Endothelial cell of umbilical vein (primary cell): ENCODE data around the gene TTLL11. TPM values are rescaled to one million over a fixed set of nuclear protein-coding genes. Genes with fewer than 3 reads are reported as not detected.

ENCODE experiments used
- BruUV-seq: library from RNA; stranded (reverse); fragments of 400-500 nt; replicated peaks from 2 replicates; lab custom pipeline; 2021; lab: Mats Ljungman, UMichigan
- CTCF ChIA-PET: fragments of 300-600, 350-600 bp; sonication (Branson Sonifier 250); formaldehyde crosslinking; loops from one replicate; lab custom pipeline; 2021; ENCODE audit warnings: antibody characterized with exemption, inconsistent platforms; lab: Charles Lee
- POLR2A ChIA-PET: fragments of 300-600, 350-600 bp; sonication (Branson Sonifier 250); formaldehyde crosslinking; loops from one replicate; lab custom pipeline; 2021; ENCODE audit warnings: antibody characterized with exemption, inconsistent platforms; lab: Charles Lee
- DNase-seq: peaks from one replicate; pipeline ENCODE4 v3.0.0-alpha.2; 2011; ENCODE audit warnings: low read depth, low spot score
- FAIRE-seq: peaks from 2 replicates; lab custom pipeline; 2011; peaks lifted over from hg19 to GRCh38; lab: Jason Lieb, UNC
- H2AFZ ChIP-seq: 2 replicates; pipeline ENCODE4 v1.6.0; 2012; ENCODE audit warnings: low read depth, low read length, control low read depth, inconsistent platforms
- H3K27ac ChIP-seq: 2 replicates; pipeline ENCODE4 v1.5.1; 2011; ENCODE audit warnings: low read depth, mild to moderate bottlenecking, control low read depth, low read length, moderate library complexity; ENCODE audit not compliant: insufficient read depth
- H3K27me3 ChIP-seq, 2 experiments: 2 replicates each; pipeline versions ENCODE4 v1.6.0 to v1.6.1; 2011; ENCODE audit warnings: low read length in 2 of 2, mixed read lengths in 1 of 2; ENCODE audit not compliant: control insufficient read depth in 2 of 2, insufficient read depth in 2 of 2
- H3K36me3 ChIP-seq, 2 experiments: 2 replicates in 1 of 2; 3 replicates in 1 of 2; pipeline ENCODE4 v1.5.1; 2011; ENCODE audit warnings: low read length in 2 of 2, mild to moderate bottlenecking in 1 of 2, moderate library complexity in 1 of 2; ENCODE audit not compliant: control insufficient read depth in 2 of 2, insufficient read depth in 2 of 2; ENCODE audit errors: extremely low read depth in 1 of 2
- H3K4me1 ChIP-seq: 3 replicates; pipeline ENCODE4 v1.5.1; 2011; ENCODE audit warnings: mild to moderate bottlenecking, low read length; ENCODE audit not compliant: control insufficient read depth, insufficient read depth; ENCODE audit errors: extremely low read depth
- H3K4me2 ChIP-seq: 2 replicates; pipeline ENCODE4 v1.6.1; 2011; ENCODE audit warnings: low read length, control low read depth, mixed read lengths; ENCODE audit not compliant: insufficient read depth
- H3K4me3 ChIP-seq, 3 experiments: fragments of 200-600 bp in 1 of 3; sonication (generic), shearing (Covaris generic) in 1 of 3; replicated peaks in 1 of 3; 2 replicates each; pipeline ENCODE4 v1.5.1; 2011 to 2016; ENCODE audit warnings: control low read depth in 3 of 3, low read length in 3 of 3, mild to moderate bottlenecking in 2 of 3, inconsistent platforms in 1 of 3, low read depth in 1 of 3, moderate library complexity in 1 of 3; ENCODE audit not compliant: insufficient read depth in 1 of 3
- H3K79me2 ChIP-seq: 2 replicates; pipeline ENCODE4 v1.6.0; 2012; ENCODE audit warnings: low read length, inconsistent platforms; ENCODE audit not compliant: control insufficient read depth, insufficient read depth
- H3K9ac ChIP-seq: replicated peaks from 2 replicates; pipeline ENCODE3; 2011; ENCODE audit warnings: low read length, control low read depth; ENCODE audit not compliant: insufficient read depth; ENCODE audit errors: extremely low read depth
- H3K9me1 ChIP-seq: replicated peaks from 3 replicates; pipeline ENCODE4 v1.6.0; 2011; ENCODE audit warnings: mild to moderate bottlenecking, low read length; ENCODE audit not compliant: control insufficient read depth, insufficient read depth; ENCODE audit errors: extremely low read depth
- H3K9me3 ChIP-seq: replicated peaks from 2 replicates; pipeline ENCODE4 v1.5.1; 2012; ENCODE audit warnings: low read length, inconsistent platforms; ENCODE audit not compliant: control insufficient read depth, insufficient read depth
- H4K20me1 ChIP-seq: replicated peaks from 2 replicates; pipeline ENCODE3; 2011; ENCODE audit warnings: mild to moderate bottlenecking, low read length; ENCODE audit not compliant: control insufficient read depth, insufficient read depth; ENCODE audit errors: extremely low read depth
- EZH2 ChIP-seq: IDR thresholded peaks from 2 replicates; pipeline ENCODE4 v1.6.1; 2012; ENCODE audit warnings: borderline replicate concordance, low read depth, mild to moderate bottlenecking, moderate library complexity, low read length, inconsistent platforms; ENCODE audit not compliant: severe bottlenecking
- FOS ChIP-seq: IDR thresholded peaks from 2 replicates; pipeline ENCODE4 v1.6.1; 2011; ENCODE audit warnings: mild to moderate bottlenecking, low read length, moderate library complexity, borderline replicate concordance; ENCODE audit not compliant: insufficient read depth
- GATA2 ChIP-seq: IDR thresholded peaks from 2 replicates; pipeline ENCODE4 v1.7.0; 2011; ENCODE audit warnings: low read depth, mild to moderate bottlenecking, moderate library complexity, mixed read lengths, low read length; ENCODE audit not compliant: insufficient read length, insufficient read depth
- JUN ChIP-seq: IDR thresholded peaks from 2 replicates; pipeline ENCODE4 v1.6.1; 2011; ENCODE audit warnings: borderline replicate concordance, low read depth; ENCODE audit not compliant: insufficient read length, insufficient read depth
- MYC ChIP-seq: IDR thresholded peaks from one replicate; pipeline ENCODE4 v1.6.1; 2011; ENCODE audit warnings: mild to moderate bottlenecking, low read depth, low read length
- POLR2A ChIP-seq: IDR thresholded peaks from 2 replicates; pipeline ENCODE4 v1.6.1; 2012; ENCODE audit warnings: low read depth, mild to moderate bottlenecking, control low read depth, low read length
- POLR2AphosphoS5 ChIP-seq: IDR thresholded peaks from 2 replicates; pipeline ENCODE4 v1.6.1; 2012; ENCODE audit warnings: low read depth, mild to moderate bottlenecking, control low read depth, low read length, moderate library complexity; ENCODE audit not compliant: insufficient read depth
- dilution Hi-C: fragments of 300-500 bp; cut with MboI; formaldehyde crosslinking; loops from one replicate; pipeline ENCODE4 v1.15.0; 2019; ENCODE audit warnings: low sequenced_read_pairs; ENCODE audit not compliant: extremely low pct_ligation_motif_present
- intact Hi-C: fragments of 100-400 bp; cut with micrococcal nuclease; formaldehyde crosslinking; loops from one replicate; pipeline ENCODE4 v1.10.0; 2022
- polyA plus RNA-seq, 4 experiments: library from polyadenylated mRNA; depleted of rRNA in 3 of 4; stranded (reverse) in 3 of 4; unstranded in 1 of 4; fragments of >200 nt; gene quantifications; 2 replicates each; pipeline versions ENCODE4 v1.2.1 to v1.2.3, GENCODE V29; 2011 to 2012; ENCODE audit warnings: missing spikeins in 1 of 4
- total RNA-seq: library from RNA; stranded (reverse); gene quantifications from 2 replicates; pipeline ENCODE4 v1.2.3, GENCODE V29; 2021
- TF ChIP-seq, protein P1 (sequence below), 2 donors: IDR thresholded peaks; 1 replicate in 1 of 2; 2 replicates in 1 of 2; pipeline ENCODE4 v1.5.1; 2011; ENCODE audit warnings: low read length in 2 of 2, mild to moderate bottlenecking in 2 of 2, moderate library complexity in 2 of 2, control low read depth in 1 of 2, inconsistent platforms in 1 of 2, low read depth in 1 of 2; ENCODE audit not compliant: insufficient read depth in 1 of 2; ENCODE audit errors: extremely low read depth in 1 of 2
- TF ChIP-seq, protein P2 (sequence below): IDR thresholded peaks from 2 replicates; pipeline ENCODE4 v1.6.1; 2011; ENCODE audit not compliant: insufficient read depth, insufficient read length

Gene TTLL11
- total and polyA plus RNA-seq, 2 donors (not counting 3 experiments of a cell fraction or from before 2014, with no cell fraction given), result 4.9 to 5.1 TPM

DNA sequence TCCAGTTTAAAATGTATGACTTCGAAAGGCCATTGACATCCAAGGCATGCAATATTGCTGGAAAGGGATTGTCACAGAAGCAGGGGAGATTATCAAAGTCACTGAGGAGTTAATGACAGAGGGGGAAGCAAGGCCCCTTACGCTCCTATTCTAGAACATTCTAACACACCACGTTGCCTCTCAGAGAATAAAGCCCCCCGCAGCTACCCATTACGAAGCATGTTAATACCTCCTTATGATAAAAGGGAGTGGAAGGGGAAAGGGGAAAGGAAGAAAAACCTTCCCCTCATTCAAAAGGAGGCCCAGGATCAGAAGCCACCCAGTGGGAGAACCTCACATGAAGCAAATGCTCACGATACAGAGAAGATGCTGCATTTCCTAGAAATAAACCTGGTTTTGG lies 228.0 kb downstream of the TTLL11 start:
- H4K20me1 ChIP-seq, result no peaks in the 10 kb centered on the region
- H3K4me3 ChIP-seq, result no peak overlapping the region
- H2AFZ ChIP-seq, result no peak overlapping the region
- H3K79me2 ChIP-seq, result no peaks in the 10 kb centered on the region
- CTCF ChIA-PET, result interaction anchor here (1.1 kb wide), 1 partner anchor 122 kb away, joined by 3 read pairs; no protein-coding TSS in a partner anchor
- no TSS peak for BruUV-seq
- H3K9me3 ChIP-seq, result no peaks in the 10 kb centered on the region
- H3K4me2 ChIP-seq, result no peak overlapping the region
- POLR2A ChIA-PET, result no interaction called here
- TF ChIP-seq GATA2 (no peak), POLR2A (no peak), MYC (no peak)
- TF ChIP-seq, protein P1, sequence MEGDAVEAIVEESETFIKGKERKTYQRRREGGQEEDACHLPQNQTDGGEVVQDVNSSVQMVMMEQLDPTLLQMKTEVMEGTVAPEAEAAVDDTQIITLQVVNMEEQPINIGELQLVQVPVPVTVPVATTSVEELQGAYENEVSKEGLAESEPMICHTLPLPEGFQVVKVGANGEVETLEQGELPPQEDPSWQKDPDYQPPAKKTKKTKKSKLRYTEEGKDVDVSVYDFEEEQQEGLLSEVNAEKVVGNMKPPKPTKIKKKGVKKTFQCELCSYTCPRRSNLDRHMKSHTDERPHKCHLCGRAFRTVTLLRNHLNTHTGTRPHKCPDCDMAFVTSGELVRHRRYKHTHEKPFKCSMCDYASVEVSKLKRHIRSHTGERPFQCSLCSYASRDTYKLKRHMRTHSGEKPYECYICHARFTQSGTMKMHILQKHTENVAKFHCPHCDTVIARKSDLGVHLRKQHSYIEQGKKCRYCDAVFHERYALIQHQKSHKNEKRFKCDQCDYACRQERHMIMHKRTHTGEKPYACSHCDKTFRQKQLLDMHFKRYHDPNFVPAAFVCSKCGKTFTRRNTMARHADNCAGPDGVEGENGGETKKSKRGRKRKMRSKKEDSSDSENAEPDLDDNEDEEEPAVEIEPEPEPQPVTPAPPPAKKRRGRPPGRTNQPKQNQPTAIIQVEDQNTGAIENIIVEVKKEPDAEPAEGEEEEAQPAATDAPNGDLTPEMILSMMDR (IDR thresholded peaks at IDR 0.05; ENCODE audit: extremely low read depth in 1 of 2, insufficient read depth in 1 of 2, low read depth in 1 of 2, low read length in 2 of 2), result no peak
- TF ChIP-seq, protein P2, sequence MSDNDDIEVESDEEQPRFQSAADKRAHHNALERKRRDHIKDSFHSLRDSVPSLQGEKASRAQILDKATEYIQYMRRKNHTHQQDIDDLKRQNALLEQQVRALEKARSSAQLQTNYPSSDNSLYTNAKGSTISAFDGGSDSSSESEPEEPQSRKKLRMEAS, result no peak
- no peak for DNase-seq
- H3K27ac ChIP-seq, result no peak overlapping the region
- H3K9me1 ChIP-seq, result no peaks in the 10 kb centered on the region
- dilution Hi-C loops (no loop called here), intact Hi-C loops (no loop called here)
- H3K27me3 ChIP-seq, result no peaks in the 10 kb centered on the region
- no peaks in the 10 kb centered on the region for H3K36me3 ChIP-seq
- peaks cover 6% of the 10 kb centered on the region for H3K4me1 ChIP-seq
- no peak overlapping the region for H3K9ac ChIP-seq
- FAIRE-seq, result no peak

DNA sequence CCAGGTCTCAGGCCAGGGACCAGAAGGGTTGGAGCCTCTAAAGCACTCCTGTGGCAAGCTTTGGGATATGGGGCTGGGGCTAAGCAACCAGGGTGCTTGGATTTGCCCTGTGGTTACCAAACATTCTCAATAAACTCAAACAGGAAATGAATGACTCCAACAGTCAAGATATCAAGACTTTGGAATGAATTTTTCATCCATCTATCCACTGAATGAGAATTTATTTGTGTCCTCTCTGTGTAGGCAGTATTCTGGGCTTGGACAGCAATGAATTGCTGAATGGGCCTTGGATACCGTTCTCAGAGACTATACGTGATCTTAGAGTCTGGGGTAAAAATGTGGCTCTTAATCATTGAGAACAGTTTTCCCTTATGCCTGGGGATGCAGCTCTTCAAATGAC lies 229.2 kb downstream of the TTLL11 start:
- ChIA-PET CTCF (interaction anchor here (1.1 to 1.4 kb wide), 3 partner anchors 10 to 164 kb away, joined by 3 to 4 read pairs (median 3); no protein-coding TSS in a partner anchor), POLR2A (no interaction called here)
- Histone ChIP-seq H3K9me1 (no peaks in the 10 kb centered on the region), H3K4me1 (peaks cover 6% of the 10 kb centered on the region), H3K4me2 (no peak overlapping the region), H3K36me3 (no peaks in the 10 kb centered on the region), H3K27me3 (no peaks in the 10 kb centered on the region), H3K9me3 (no peaks in the 10 kb centered on the region), H3K4me3 (no peak overlapping the region), H3K9ac (no peak overlapping the region), H3K79me2 (no peaks in the 10 kb centered on the region), H3K27ac (no peak overlapping the region), H4K20me1 (no peaks in the 10 kb centered on the region), H2AFZ (no peak overlapping the region)
- dilution Hi-C loops, result no loop called here
- TF ChIP-seq, protein P2, result no peak
- TF ChIP-seq MYC (no peak), FOS (no peak), EZH2 (no peak), POLR2A (no peak), POLR2AphosphoS5 (no peak), GATA2 (no peak), JUN (no peak)
- TF ChIP-seq, protein P1 (IDR thresholded peaks at IDR 0.05; ENCODE audit: extremely low read depth in 1 of 2, insufficient read depth in 1 of 2, low read depth in 1 of 2, low read length in 2 of 2), result no peak
- intact Hi-C loops, result no loop called here
- FAIRE-seq (peak; percentile 61), DNase-seq (no peak)
- no TSS peak for BruUV-seq
